Measurements from ENCODE around the gene TIAM1. TPM values are rescaled to one million over a fixed set of nuclear protein-coding genes. Genes with fewer than 3 reads are reported as not detected.
A peak's percentile ranks its signal among the peaks of the same experiment; 100 is the strongest.

TIAM1 gene
- total RNA-seq, 1 experiment from 2014 or later, result 22.5 TPM

- Histone ChIP-seq H3K4me1 (replicated peaks; ENCODE audit: insufficient read depth) (no peaks in the 10 kb centered on the region), H3K4me3 (no peak overlapping the region), H3K27me3 (ENCODE audit: insufficient read depth, low read depth) (no peaks in the 10 kb centered on the region), H3K9me2 (ENCODE audit: insufficient read depth) (no peaks in the 10 kb centered on the region), H3K4me2 (no peak overlapping the region), H3K36me3 (ENCODE audit: low read depth) (no peaks in the 10 kb centered on the region), H3K27ac (no peak overlapping the region), H4K20me1 (ENCODE audit: insufficient read depth) (no peaks in the 10 kb centered on the region), H3K79me2 (ENCODE audit: low read depth) (no peaks in the 10 kb centered on the region), H3K9me3 (ENCODE audit: insufficient read depth, low read depth) (no peaks in the 10 kb centered on the region), H3F3A (ENCODE audit: insufficient read depth, low read depth) (no peaks in the 10 kb centered on the region), H2AFZ (no peak overlapping the region)
- no TSS peak for BruUV-seq (replicated peaks)
- no peak for DNase-seq
- TF ChIP-seq EZH2 (IDR thresholded peaks at IDR 0.05; ENCODE audit: low read depth) (no peak), CTCF (conservative IDR thresholded peaks at IDR 0.05) (no peak)
- ChIA-PET CTCF (no interaction called here), POLR2A (ENCODE audit: unreplicated experiment) (no interaction called here)
- intact Hi-C loops (cut with micrococcal nuclease; ENCODE audit: unreplicated experiment), result no loop called here
Measured at GRCh38 chr21:31162827-31163226, 181.2 kb downstream of the TIAM1 start.

- Histone ChIP-seq H3K4me3 (no peak overlapping the region), H3K9me3 (ENCODE audit: insufficient read depth, low read depth) (no peaks in the 10 kb centered on the region), H3K79me2 (ENCODE audit: low read depth) (no peaks in the 10 kb centered on the region), H3K4me2 (no peak overlapping the region), H3K9me2 (ENCODE audit: insufficient read depth) (no peaks in the 10 kb centered on the region), H3K36me3 (ENCODE audit: low read depth) (no peaks in the 10 kb centered on the region), H3K4me1 (replicated peaks; ENCODE audit: insufficient read depth) (no peaks in the 10 kb centered on the region), H3K27ac (no peak overlapping the region), H3K27me3 (ENCODE audit: insufficient read depth, low read depth) (no peaks in the 10 kb centered on the region), H4K20me1 (ENCODE audit: insufficient read depth) (no peaks in the 10 kb centered on the region), H2AFZ (no peak overlapping the region), H3F3A (ENCODE audit: insufficient read depth, low read depth) (no peaks in the 10 kb centered on the region)
- POLR2A ChIA-PET (ENCODE audit: unreplicated experiment), result no interaction called here
- intact Hi-C loops (cut with micrococcal nuclease; ENCODE audit: unreplicated experiment), result no loop called here
- BruUV-seq (replicated peaks), result no TSS peak
- DNase-seq, result no peak
- CTCF ChIA-PET, result no interaction called here
- TF ChIP-seq EZH2 (IDR thresholded peaks at IDR 0.05; ENCODE audit: low read depth), result no peak
Measured at GRCh38 chr21:31162079-31162699, 181.9 kb downstream of the TIAM1 start.

DNA sequence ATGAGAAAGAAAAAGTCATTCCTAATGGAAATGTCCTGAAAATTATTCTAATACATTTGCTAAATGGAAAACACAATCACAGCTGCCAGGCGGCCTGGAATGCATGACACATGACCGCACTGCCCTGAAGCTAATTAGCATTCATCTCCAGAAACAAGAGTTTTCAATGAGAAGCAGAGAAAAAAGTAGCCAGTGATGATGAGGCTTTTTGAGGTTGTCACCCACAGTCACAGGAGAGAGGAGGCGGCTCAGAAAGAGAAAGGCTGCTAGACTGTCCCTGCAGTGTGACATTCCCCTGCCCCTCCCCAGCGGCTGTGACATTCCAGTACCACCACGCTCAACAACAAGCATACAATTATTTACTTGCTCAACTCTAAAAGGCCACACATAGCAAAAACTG is 182.9 kb downstream of the TIAM1 start:
- Histone ChIP-seq H3K27ac (no peak overlapping the region), H3K36me3 (ENCODE audit: low read depth) (no peaks in the 10 kb centered on the region), H3K27me3 (ENCODE audit: insufficient read depth, low read depth) (no peaks in the 10 kb centered on the region), H3F3A (ENCODE audit: insufficient read depth, low read depth) (no peaks in the 10 kb centered on the region), H4K20me1 (ENCODE audit: insufficient read depth) (no peaks in the 10 kb centered on the region), H2AFZ (no peak overlapping the region), H3K79me2 (ENCODE audit: low read depth) (no peaks in the 10 kb centered on the region), H3K4me2 (no peak overlapping the region), H3K4me3 (no peak overlapping the region), H3K9me3 (ENCODE audit: insufficient read depth, low read depth) (no peaks in the 10 kb centered on the region), H3K9me2 (ENCODE audit: insufficient read depth) (no peaks in the 10 kb centered on the region), H3K4me1 (replicated peaks; ENCODE audit: insufficient read depth) (no peaks in the 10 kb centered on the region)
- POLR2A ChIA-PET (ENCODE audit: unreplicated experiment), result no interaction called here
- CTCF ChIA-PET, result no interaction called here
- TF ChIP-seq CTCF (conservative IDR thresholded peaks at IDR 0.05) (no peak), EZH2 (IDR thresholded peaks at IDR 0.05; ENCODE audit: low read depth) (no peak)
- no TSS peak for BruUV-seq (replicated peaks)
- DNase-seq, result peak in 1 of 2 experiments; percentile 3
- intact Hi-C loops (cut with micrococcal nuclease; ENCODE audit: unreplicated experiment), result no loop called here

DNA sequence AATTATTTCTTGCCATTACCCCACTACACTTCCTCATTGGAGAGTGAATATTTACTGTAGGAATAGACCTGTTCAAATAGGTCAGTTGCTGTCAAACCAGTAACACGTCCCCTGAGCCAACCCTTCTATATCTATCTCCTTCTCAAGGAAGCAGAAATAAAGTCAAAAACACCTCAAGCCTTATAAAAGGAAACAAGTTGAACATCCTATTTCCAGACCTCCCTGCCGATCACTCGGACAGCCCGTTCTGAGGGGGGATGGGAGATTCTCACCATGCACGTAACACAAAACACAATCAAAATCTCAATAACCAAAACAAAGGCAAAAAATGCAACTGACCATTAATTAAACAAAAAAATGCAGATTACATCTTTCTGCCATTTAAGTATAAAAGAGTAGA is 184.3 kb downstream of the TIAM1 start:
- Histone ChIP-seq H3K36me3 (ENCODE audit: low read depth) (no peaks in the 10 kb centered on the region), H3K4me2 (no peak overlapping the region), H3K27me3 (ENCODE audit: insufficient read depth, low read depth) (no peaks in the 10 kb centered on the region), H2AFZ (no peak overlapping the region), H3K9me3 (ENCODE audit: insufficient read depth, low read depth) (no peaks in the 10 kb centered on the region), H4K20me1 (ENCODE audit: insufficient read depth) (no peaks in the 10 kb centered on the region), H3K9me2 (ENCODE audit: insufficient read depth) (no peaks in the 10 kb centered on the region), H3K79me2 (ENCODE audit: low read depth) (no peaks in the 10 kb centered on the region), H3K27ac (no peak overlapping the region), H3K4me1 (replicated peaks; ENCODE audit: insufficient read depth) (no peaks in the 10 kb centered on the region), H3F3A (ENCODE audit: insufficient read depth, low read depth) (no peaks in the 10 kb centered on the region), H3K4me3 (no peak overlapping the region)
- TF ChIP-seq EZH2 (IDR thresholded peaks at IDR 0.05; ENCODE audit: low read depth) (no peak), CTCF (conservative IDR thresholded peaks at IDR 0.05) (no peak)
- DNase-seq, result no peak
- POLR2A ChIA-PET (ENCODE audit: unreplicated experiment), result no interaction called here
- intact Hi-C loops (cut with micrococcal nuclease; ENCODE audit: unreplicated experiment), result no loop called here
- BruUV-seq (replicated peaks), result no TSS peak
- CTCF ChIA-PET, result interaction anchor here (0.6 kb wide), 1 partner anchor 12 kb away, joined by 4 read pairs; no protein-coding TSS in a partner anchor

Data from PC-9 (cell line).